LNCaP clone FGC (cell line): ENCODE measurements around the gene AQP12B.

Experiments used
- DNase-seq: peaks from one replicate; pipeline ENCODE4 v3.0.0-alpha.2; 2011; ENCODE audit warnings: low read depth
- H3K4me3 ChIP-seq: 2 replicates; pipeline ENCODE4 v1.5.1; 2011; ENCODE audit warnings: mild to moderate bottlenecking, low read depth, low read length, control low read depth
- TF ChIP-seq, protein P1 (sequence below): IDR thresholded peaks from 2 replicates; pipeline ENCODE4 v1.5.1; 2012; ENCODE audit warnings: mild to moderate bottlenecking; ENCODE audit not compliant: control insufficient read depth, insufficient read depth; ENCODE audit errors: extremely low read depth

AQP12B gene

DNA sequence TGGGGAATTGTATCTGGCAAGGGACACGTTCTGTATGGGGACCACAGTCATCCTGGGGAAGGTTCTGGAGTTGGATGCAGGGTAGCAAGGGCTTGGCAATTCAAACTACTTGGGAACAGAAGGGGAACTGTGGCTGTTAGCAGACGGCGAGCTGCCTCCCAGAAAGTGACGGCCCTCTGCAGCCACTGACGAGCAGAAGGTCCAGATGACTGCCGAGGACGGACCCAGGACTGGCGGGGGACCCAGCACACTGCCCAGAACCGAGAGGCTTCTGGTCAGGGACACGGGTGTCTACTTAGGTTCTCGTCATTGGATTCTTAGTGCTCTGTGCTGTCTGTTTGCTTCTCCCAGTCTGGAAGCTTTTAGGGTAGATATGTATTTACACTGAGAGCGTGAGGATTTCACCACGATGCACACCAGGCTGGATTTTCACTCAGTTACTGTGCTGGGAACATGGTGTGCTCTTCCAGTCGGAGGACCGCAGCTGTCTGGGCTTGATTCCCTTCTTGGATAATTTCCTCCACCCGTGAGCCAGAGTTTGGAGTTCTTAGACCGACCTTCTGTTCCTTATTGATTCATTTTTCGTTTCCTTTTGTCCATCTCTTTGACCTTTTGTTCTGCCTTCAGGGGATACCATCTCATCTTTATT lies 44.0 kb downstream of the AQP12B start:
- DNase-seq = no peak
- TF ChIP-seq, protein P1, sequence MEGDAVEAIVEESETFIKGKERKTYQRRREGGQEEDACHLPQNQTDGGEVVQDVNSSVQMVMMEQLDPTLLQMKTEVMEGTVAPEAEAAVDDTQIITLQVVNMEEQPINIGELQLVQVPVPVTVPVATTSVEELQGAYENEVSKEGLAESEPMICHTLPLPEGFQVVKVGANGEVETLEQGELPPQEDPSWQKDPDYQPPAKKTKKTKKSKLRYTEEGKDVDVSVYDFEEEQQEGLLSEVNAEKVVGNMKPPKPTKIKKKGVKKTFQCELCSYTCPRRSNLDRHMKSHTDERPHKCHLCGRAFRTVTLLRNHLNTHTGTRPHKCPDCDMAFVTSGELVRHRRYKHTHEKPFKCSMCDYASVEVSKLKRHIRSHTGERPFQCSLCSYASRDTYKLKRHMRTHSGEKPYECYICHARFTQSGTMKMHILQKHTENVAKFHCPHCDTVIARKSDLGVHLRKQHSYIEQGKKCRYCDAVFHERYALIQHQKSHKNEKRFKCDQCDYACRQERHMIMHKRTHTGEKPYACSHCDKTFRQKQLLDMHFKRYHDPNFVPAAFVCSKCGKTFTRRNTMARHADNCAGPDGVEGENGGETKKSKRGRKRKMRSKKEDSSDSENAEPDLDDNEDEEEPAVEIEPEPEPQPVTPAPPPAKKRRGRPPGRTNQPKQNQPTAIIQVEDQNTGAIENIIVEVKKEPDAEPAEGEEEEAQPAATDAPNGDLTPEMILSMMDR = no peak

DNA sequence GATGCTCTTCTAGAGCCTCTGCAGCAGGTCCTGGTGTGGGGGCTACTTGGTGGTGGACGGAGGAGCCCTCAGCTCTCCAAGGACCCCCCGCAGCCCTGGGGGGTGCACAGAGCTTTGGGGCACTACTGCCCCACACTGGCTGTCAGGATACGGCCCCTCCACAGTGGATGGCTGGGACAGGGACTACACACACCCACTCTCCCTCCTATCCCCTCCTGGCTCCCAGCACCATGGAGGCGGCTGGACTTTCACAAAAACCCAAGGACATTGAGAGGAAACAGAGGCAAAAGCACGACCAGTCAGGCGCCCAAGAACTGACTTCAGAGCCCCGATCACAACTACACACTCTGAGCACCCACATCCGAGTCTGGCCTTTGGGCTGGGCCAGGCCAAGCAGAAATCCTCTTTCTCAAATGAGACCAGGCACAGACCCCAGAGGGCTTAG lies 44.8 kb downstream of the AQP12B start:
- H3K4me3 ChIP-seq = no peak overlapping the region
- no peak for DNase-seq
- TF ChIP-seq, protein P1 = no peak

More for the DNA sequence above, 44.0 kb downstream of the AQP12B start:
- no peak overlapping the region for H3K4me3 ChIP-seq

DNA sequence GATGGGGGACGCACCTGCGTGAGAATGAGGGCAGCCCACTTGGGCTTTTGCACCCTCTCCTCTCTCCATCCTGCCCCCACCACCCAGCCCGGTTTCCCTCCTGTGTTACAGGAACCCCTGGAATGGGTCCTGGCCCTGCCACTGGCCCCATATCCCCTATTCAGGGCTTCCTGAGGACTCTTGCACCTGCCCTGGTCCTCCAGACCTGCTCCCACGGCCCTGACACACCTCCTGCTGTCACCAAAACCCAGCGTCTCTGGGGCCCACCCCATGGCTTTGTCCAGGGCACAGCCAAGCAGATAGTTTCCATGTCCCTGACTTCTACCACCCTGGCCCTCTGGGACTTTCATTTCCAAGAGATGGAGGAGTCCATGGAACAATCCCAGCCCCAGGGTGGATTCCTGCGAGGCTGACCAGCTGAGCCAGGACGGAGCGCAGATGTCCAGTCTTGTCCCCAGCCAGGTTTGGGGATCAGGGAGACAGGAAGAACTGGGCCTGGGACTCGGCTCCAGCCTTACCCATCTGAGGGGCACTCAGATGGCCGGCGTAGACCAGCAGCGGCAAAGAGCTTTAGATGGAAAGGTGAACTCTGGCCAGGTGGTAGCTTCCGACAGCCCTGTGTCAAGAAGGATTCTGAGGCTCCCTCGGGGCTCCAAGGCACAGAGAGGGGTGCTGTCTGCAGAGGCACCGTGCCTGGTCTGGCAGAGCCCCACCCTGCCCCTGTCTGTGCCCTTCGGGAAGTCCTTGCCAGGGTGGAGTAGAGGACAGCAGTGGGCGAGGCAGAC lies 45.4 kb downstream of the AQP12B start:
- H3K4me3 ChIP-seq = no peak overlapping the region
- DNase-seq = no peak
- TF ChIP-seq, protein P1 = no peak

DNA sequence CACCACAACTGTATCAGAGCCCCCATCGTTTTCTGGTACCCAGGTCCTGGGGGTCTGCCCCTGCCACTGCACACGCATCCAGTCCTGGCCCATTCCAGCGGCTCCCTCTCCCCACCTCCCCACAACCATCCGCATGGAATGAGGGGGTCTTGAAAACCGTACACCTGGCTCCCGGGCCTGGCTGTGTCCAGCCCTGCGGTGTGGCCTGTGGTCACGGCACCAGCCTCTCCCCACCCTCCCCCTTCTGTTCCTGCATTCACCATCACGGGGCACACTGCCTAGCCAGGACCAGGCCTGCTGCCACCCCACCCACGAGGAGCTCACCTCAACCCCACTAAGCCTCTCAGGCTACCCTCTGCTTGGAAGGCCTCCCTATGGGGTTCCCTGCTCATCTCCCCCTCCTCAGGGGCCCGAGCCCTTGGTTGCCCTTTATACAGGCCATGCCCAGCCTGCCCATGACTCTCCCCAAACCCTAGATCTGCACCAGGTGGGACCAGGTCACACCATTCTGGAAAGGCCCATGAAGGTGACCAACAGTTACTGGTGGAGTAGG lies 46.0 kb downstream of the AQP12B start:
- TF ChIP-seq, protein P1 = no peak
- no peak for DNase-seq
- no peak overlapping the region for H3K4me3 ChIP-seq

DNA sequence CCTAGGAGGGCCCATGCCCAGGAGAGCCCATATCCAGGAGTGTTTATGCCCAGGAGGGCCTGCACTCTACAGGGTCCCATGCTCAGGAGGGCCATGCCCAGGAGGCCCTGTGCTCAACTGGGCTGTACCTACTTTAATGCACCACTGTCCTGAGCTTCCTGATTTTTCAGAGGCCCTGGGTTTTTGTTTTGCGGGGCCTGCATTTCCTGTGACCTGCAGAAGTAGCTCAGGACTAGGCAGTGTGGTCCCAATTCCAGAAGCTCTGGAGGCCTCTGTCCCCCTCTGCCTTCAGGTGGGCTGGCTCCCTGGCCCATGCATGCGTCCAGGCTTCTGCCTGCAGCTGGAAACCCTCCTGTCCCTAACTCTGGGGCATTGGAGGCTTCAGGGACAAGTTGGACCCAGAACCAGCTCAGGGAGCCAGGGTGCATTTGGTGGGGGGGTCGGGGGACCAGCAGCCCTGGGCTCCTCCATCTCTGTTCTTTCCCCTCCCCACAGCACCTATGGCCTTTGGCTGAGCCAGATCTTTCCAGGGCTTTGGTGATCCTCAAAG lies 46.6 kb downstream of the AQP12B start:
- no peak for DNase-seq
- TF ChIP-seq, protein P1 = no peak
- H3K4me3 ChIP-seq = no peak overlapping the region

DNA sequence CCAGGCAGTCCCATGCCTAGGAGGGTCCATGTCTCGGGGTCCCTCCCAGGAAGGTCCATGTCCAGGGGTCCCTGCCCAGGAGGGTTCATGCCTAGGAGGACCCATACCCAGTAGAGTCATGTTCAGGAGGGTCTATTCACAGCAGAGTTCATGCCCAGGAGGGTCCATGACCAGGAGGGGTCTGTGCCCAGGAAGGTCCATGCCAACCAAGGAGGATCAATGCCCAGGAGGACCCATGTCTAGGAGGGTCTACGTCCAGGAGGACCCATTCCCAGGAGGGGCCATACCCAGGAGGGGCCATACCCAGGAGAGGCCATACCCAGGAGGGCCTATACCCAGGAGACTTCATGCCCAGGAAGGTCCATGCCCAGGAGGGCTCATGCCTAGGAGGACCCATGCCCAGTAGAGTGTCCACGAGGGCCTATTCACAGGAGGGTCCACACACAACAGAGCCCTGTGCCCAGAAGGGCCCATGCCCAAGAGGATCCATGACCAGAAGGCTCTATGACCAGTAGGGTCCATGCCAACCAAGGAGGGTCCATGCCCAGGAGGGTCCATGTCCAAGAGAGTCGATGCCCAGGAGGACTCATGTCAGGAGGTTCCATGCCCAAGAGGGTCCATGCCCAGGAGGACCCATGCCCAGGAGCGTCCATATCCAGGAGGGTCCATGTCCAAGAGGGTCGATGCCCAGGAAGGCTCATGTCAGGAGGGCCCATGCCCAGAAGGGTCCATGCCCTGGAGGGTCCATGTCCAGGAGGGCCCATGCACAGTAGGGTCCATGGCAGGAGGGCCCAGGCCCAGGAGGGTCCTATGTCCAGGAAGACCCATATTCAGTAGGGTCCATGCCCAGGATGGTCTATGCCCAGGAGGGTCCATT lies 47.3 kb downstream of the AQP12B start:
- H3K4me3 ChIP-seq = no peak overlapping the region
- TF ChIP-seq, protein P1 = no peak
- DNase-seq = no peak
